ENCODE results near the gene DGKA.
"Not testable (repeated sequence)": the region's sequence is repeated elsewhere in the genome, so short reads cannot be mapped to it uniquely, and the experiment has no call there.

DNA sequence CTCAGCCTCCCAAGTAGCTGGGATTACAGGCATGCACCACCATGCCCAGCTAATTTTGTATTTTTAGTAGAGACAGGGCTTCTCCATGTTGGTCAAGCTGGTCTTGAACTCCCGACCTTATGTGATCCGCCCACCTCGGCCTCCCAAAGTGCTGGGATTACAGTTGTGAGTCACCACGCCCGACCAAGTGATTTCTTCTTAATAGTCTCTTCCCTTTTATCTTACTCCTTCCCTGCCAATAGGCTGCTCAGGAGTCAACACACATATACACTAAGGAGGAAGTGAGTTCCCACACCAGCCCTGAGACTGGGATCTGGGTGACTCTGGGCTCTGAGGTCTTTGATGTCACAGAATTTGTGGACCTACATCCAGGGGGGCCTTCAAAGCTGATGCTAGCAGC lies 72.4 kb downstream of the DGKA start:
- TF ChIP-seq, protein P1, sequence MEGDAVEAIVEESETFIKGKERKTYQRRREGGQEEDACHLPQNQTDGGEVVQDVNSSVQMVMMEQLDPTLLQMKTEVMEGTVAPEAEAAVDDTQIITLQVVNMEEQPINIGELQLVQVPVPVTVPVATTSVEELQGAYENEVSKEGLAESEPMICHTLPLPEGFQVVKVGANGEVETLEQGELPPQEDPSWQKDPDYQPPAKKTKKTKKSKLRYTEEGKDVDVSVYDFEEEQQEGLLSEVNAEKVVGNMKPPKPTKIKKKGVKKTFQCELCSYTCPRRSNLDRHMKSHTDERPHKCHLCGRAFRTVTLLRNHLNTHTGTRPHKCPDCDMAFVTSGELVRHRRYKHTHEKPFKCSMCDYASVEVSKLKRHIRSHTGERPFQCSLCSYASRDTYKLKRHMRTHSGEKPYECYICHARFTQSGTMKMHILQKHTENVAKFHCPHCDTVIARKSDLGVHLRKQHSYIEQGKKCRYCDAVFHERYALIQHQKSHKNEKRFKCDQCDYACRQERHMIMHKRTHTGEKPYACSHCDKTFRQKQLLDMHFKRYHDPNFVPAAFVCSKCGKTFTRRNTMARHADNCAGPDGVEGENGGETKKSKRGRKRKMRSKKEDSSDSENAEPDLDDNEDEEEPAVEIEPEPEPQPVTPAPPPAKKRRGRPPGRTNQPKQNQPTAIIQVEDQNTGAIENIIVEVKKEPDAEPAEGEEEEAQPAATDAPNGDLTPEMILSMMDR (IDR thresholded peaks at IDR 0.05): not testable (repeated sequence)
- TF ChIP-seq, protein P2, sequence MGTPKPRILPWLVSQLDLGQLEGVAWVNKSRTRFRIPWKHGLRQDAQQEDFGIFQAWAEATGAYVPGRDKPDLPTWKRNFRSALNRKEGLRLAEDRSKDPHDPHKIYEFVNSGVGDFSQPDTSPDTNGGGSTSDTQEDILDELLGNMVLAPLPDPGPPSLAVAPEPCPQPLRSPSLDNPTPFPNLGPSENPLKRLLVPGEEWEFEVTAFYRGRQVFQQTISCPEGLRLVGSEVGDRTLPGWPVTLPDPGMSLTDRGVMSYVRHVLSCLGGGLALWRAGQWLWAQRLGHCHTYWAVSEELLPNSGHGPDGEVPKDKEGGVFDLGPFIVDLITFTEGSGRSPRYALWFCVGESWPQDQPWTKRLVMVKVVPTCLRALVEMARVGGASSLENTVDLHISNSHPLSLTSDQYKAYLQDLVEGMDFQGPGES (IDR thresholded peaks at IDR 0.05; ENCODE audit: low read depth, low read length): not testable (repeated sequence)
- TF ChIP-seq, protein P3, sequence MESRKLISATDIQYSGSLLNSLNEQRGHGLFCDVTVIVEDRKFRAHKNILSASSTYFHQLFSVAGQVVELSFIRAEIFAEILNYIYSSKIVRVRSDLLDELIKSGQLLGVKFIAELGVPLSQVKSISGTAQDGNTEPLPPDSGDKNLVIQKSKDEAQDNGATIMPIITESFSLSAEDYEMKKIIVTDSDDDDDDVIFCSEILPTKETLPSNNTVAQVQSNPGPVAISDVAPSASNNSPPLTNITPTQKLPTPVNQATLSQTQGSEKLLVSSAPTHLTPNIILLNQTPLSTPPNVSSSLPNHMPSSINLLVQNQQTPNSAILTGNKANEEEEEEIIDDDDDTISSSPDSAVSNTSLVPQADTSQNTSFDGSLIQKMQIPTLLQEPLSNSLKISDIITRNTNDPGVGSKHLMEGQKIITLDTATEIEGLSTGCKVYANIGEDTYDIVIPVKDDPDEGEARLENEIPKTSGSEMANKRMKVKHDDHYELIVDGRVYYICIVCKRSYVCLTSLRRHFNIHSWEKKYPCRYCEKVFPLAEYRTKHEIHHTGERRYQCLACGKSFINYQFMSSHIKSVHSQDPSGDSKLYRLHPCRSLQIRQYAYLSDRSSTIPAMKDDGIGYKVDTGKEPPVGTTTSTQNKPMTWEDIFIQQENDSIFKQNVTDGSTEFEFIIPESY (IDR thresholded peaks at IDR 0.05; ENCODE audit: borderline replicate concordance, low read depth): not testable (repeated sequence)
- TF ChIP-seq EZH2phosphoT487 (IDR thresholded peaks at IDR 0.05; ENCODE audit: borderline replicate concordance, low read depth); POLR2AphosphoS5 (IDR thresholded peaks at IDR 0.05; ENCODE audit: low read depth, low read length); TAF1 (IDR thresholded peaks at IDR 0.05; ENCODE audit: borderline replicate concordance, low read depth, low read length); RFX5 (IDR thresholded peaks at IDR 0.05; ENCODE audit: low read length): not testable (repeated sequence)
- TF ChIP-seq, protein P4, sequence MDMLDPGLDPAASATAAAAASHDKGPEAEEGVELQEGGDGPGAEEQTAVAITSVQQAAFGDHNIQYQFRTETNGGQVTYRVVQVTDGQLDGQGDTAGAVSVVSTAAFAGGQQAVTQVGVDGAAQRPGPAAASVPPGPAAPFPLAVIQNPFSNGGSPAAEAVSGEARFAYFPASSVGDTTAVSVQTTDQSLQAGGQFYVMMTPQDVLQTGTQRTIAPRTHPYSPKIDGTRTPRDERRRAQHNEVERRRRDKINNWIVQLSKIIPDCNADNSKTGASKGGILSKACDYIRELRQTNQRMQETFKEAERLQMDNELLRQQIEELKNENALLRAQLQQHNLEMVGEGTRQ (IDR thresholded peaks at IDR 0.05; ENCODE audit: borderline replicate concordance, low read depth, low read length): not testable (repeated sequence)
